GM12878 (cell line): ENCODE measurements around the gene PITPNM2. TPM values are rescaled to one million over a fixed set of nuclear protein-coding genes. Genes with fewer than 3 reads are reported as not detected.

Experiments used
- ATAC-seq: fragments of 200-7000 bp; cut with Tn5 transposase; 3 replicates; pipeline ENCODE4 v1.9.1; 2020; ENCODE audit warnings: mild to moderate bottlenecking, moderate library complexity
- BruUV-seq: library from RNA; stranded (reverse); fragments of 400-500 nt; replicated peaks from 2 replicates; lab custom pipeline; 2021; lab: Mats Ljungman, UMichigan
- CTCF ChIA-PET: fragments of 300-600 bp; sonication (Branson Sonifier 250); formaldehyde crosslinking; extraction: SDS; loops from one replicate; lab custom pipeline; 2021; ENCODE audit warnings: inconsistent platforms; lab: Yijun Ruan, JAX
- POLR2A ChIA-PET: fragments of 350-600 bp; formaldehyde crosslinking; extraction: SDS; loops from one replicate; lab custom pipeline; 2021; ENCODE audit warnings: inconsistent platforms; lab: Charles Lee
- RAD21 ChIA-PET: fragments of 300-600 bp; sonication (Branson Sonifier 250); formaldehyde crosslinking; loops from one replicate; lab custom pipeline; 2023; ENCODE audit warnings: antibody characterized with exemption; ENCODE audit not compliant: unreplicated experiment; lab: Charles Lee
- SMC1A ChIA-PET: fragments of 300-600 bp; sonication (Branson Sonifier 250); formaldehyde crosslinking; loops from one replicate; lab custom pipeline; 2023; ENCODE audit not compliant: unreplicated experiment, uncharacterized antibody; lab: Charles Lee
- DNase-seq: peaks from one replicate; pipeline ENCODE4 v3.0.0-alpha.2; 2011; ENCODE audit warnings: low read depth, low spot score
- FAIRE-seq: peaks from 3 replicates; lab custom pipeline; 2011; peaks lifted over from hg19 to GRCh38; lab: Jason Lieb, UNC
- H2AFZ ChIP-seq: 2 replicates; pipeline ENCODE4 v1.6.0; 2011; ENCODE audit warnings: low read depth, low read length, control low read depth; ENCODE audit not compliant: control insufficient read depth
- H3K27ac ChIP-seq: 2 replicates; pipeline ENCODE4 v1.5.1; 2011; ENCODE audit warnings: control low read depth; ENCODE audit not compliant: control insufficient read depth, insufficient read depth
- H3K27me3 ChIP-seq, 2 experiments: replicated peaks in 1 of 2; 2 replicates each; pipeline versions ENCODE4 v1.6.0 to v1.6.1; 2011; ENCODE audit warnings: low read length in 1 of 2; ENCODE audit not compliant: control insufficient read depth in 2 of 2, insufficient read depth in 2 of 2
- H3K36me3 ChIP-seq, 2 experiments: 2 replicates each; pipeline ENCODE4 v1.5.1; 2011; ENCODE audit warnings: low read length in 1 of 2; ENCODE audit not compliant: control insufficient read depth in 2 of 2, insufficient read depth in 2 of 2
- H3K4me1 ChIP-seq: 2 replicates; pipeline ENCODE4 v1.6.1; 2011; ENCODE audit warnings: mild to moderate bottlenecking, low read length, moderate library complexity, mixed read lengths; ENCODE audit not compliant: control insufficient read depth, insufficient read depth
- H3K4me2 ChIP-seq: 2 replicates; pipeline ENCODE4 v1.6.0; 2011; ENCODE audit warnings: control low read depth; ENCODE audit not compliant: control insufficient read depth, insufficient read depth
- H3K4me3 ChIP-seq: fragments of 200-600 bp; sonication (generic); 2 replicates; pipeline ENCODE4 v1.5.1; 2016
- H3K79me2 ChIP-seq: 2 replicates; pipeline ENCODE4 v1.6.0; 2011; ENCODE audit warnings: low read length; ENCODE audit not compliant: control insufficient read depth, insufficient read depth
- H3K9ac ChIP-seq: 2 replicates; pipeline ENCODE4 v1.8.0; 2011; ENCODE audit warnings: low read length, control low read depth, mixed read lengths; ENCODE audit not compliant: control insufficient read depth, insufficient read depth
- H3K9me3 ChIP-seq: replicated peaks from 3 replicates; pipeline ENCODE4 v1.5.1; 2011; ENCODE audit warnings: mild to moderate bottlenecking, low read length; ENCODE audit not compliant: control insufficient read depth, insufficient read depth
- H4K20me1 ChIP-seq: 2 replicates; pipeline ENCODE4 v1.6.0; 2011; ENCODE audit not compliant: control insufficient read depth, insufficient read depth
- CEBPB ChIP-seq, 2 experiments: fragments of 150-350 bp in 1 of 2; IDR thresholded peaks; 2 replicates each; pipeline ENCODE4 v1.6.1; 2012 to 2014; ENCODE audit warnings: low read depth in 2 of 2, low read length in 2 of 2, borderline replicate concordance in 1 of 2, inconsistent platforms in 1 of 2
- GABPA ChIP-seq: IDR thresholded peaks from 2 replicates; pipeline ENCODE4 v1.6.1; 2014; ENCODE audit warnings: antibody characterized with exemption, low read depth, mild to moderate bottlenecking, inconsistent platforms
- KDM1A ChIP-seq: fragments of 200-600 bp; sonication (generic); IDR thresholded peaks from 2 replicates; pipeline ENCODE4 v1.6.1; 2016; ENCODE audit warnings: borderline replicate concordance
- LARP7 ChIP-seq: fragments of 450-650 bp; IDR thresholded peaks from 2 replicates; pipeline ENCODE4 v1.6.1; 2017; ENCODE audit warnings: mild to moderate bottlenecking
- MTA2 ChIP-seq: fragments of 450-650 bp; IDR thresholded peaks from 2 replicates; pipeline ENCODE4 v1.6.1; 2016; ENCODE audit warnings: low read depth, mild to moderate bottlenecking, moderate library complexity
- MXI1 ChIP-seq: fragments of 150-350 bp; IDR thresholded peaks from 2 replicates; pipeline ENCODE4 v1.6.1; 2011; ENCODE audit warnings: low read depth, mild to moderate bottlenecking, inconsistent platforms, low read length, improper control_type of control experiment
- NFYA ChIP-seq: IDR thresholded peaks from 2 replicates; pipeline ENCODE4 v1.6.1; 2011; ENCODE audit warnings: low read depth, mild to moderate bottlenecking, low read length, improper control_type of control experiment, borderline replicate concordance
- PKNOX1 ChIP-seq: fragments of 450-650 bp; IDR thresholded peaks from 2 replicates; pipeline ENCODE4 v1.6.1; 2016; ENCODE audit warnings: mild to moderate bottlenecking
- PML ChIP-seq: IDR thresholded peaks from 2 replicates; pipeline ENCODE4 v1.6.1; 2012; ENCODE audit warnings: low read length, inconsistent platforms
- POU2F2 ChIP-seq: IDR thresholded peaks from 3 replicates; pipeline ENCODE4 v1.6.1; 2011; ENCODE audit warnings: low read depth, mild to moderate bottlenecking, low read length, borderline replicate concordance
- SP1 ChIP-seq: IDR thresholded peaks from one replicate; pipeline ENCODE4 v1.6.1; 2011; ENCODE audit warnings: low read depth, low read length
- SUZ12 ChIP-seq: fragments of 200-600 bp; sonication (generic); IDR thresholded peaks from one replicate; pipeline ENCODE4 v1.6.1; 2018; ENCODE audit warnings: antibody characterized with exemption, mild to moderate bottlenecking; ENCODE audit not compliant: unreplicated experiment
- WGBS: methylation state at CpG from one replicate; pipeline ENCODE4 v1.1.6; 2016; ENCODE audit warnings: low lambda C conversion rate; ENCODE audit not compliant: insufficient replicate concordance, insufficient coverage; ENCODE audit errors: missing lambda C conversion rate; 5-methylcytosine and 5-hydroxymethylcytosine counted together
- in situ Hi-C: fragments of 300-500 bp; cut with MboI; formaldehyde crosslinking; loops from 9 replicates; pipeline ENCODE4 v1.14.3; 2018; ENCODE audit warnings: mixed read lengths
- intact Hi-C: fragments of 100-400 bp; cut with micrococcal nuclease; formaldehyde crosslinking; loops from one replicate; pipeline ENCODE4 v1.14.2; 2022; ENCODE audit not compliant: unreplicated experiment
- polyA plus RNA-seq, 11 experiments: library from polyadenylated mRNA; depleted of rRNA in 4 of 11; unstranded in 6 of 11; stranded (reverse) in 5 of 11; fragments of >200 nt; fragmentation: Nextera tagmentation in 4 of 11; fragmentation: Illumina TruSeq in 1 of 11; extraction: Ambion mirVana in 4 of 11; extraction: Trizol in 1 of 11; gene quantifications; 1 replicate in 1 of 11; 2 replicates in 10 of 11; pipeline versions ENCODE4 v1.2.1 to v1.2.3, GENCODE V29; 2011 to 2016; ENCODE audit warnings: inconsistent platforms in 2 of 11, missing spikeins in 2 of 11, low read depth in 1 of 11
- total RNA-seq, 4 experiments: library from RNA; depleted of rRNA in 3 of 4; stranded (reverse); fragments of >200 nt in 3 of 4; fragmentation: Illumina TruSeq in 1 of 4; extraction: Trizol in 1 of 4; gene quantifications; 2 replicates each; pipeline versions ENCODE4 v1.2.1 to v1.2.3, GENCODE V29; 2013 to 2021

PITPNM2 gene
- total and polyA plus RNA-seq, 10 of the 15 experiments (the other 5 are each of a cell fraction or from before 2014, with no cell fraction given), result 0.03 to 1.0 (median 0.24) TPM; not detected in 1

- Histone ChIP-seq H4K20me1 (no peaks in the 10 kb centered on the region), H3K4me2 (no peak overlapping the region), H3K4me3 (no peak overlapping the region), H3K27me3 (no peaks in the 10 kb centered on the region), H3K9me3 (no peaks in the 10 kb centered on the region), H3K79me2 (no peaks in the 10 kb centered on the region), H3K9ac (no peak overlapping the region), H3K27ac (no peak overlapping the region), H3K4me1 (no peaks in the 10 kb centered on the region), H3K36me3 (no peaks in the 10 kb centered on the region), H2AFZ (no peak overlapping the region)
- ATAC-seq (no peak), DNase-seq (no peak), FAIRE-seq (no peak)
- in situ Hi-C loops, result no loop called here
- 85% methylated on average over 9 of the region's 9 CpGs for WGBS
- ChIA-PET RAD21 (no interaction called here), CTCF (interaction anchor here (0.6 kb wide), 1 partner anchor 317 kb away, joined by 3 read pairs; no protein-coding TSS in a partner anchor), SMC1A (no interaction called here), POLR2A (no interaction called here)
- TF ChIP-seq SUZ12, result no peak
- no peak for TF ChIP-seq LARP7
- no peak for TF ChIP-seq MXI1
- TF ChIP-seq CEBPB (IDR thresholded peaks at IDR 0.05; ENCODE audit: borderline replicate concordance in 1 of 2, low read depth in 2 of 2, low read length in 2 of 2), result no peak
- no peak for TF ChIP-seq MTA2
- TF ChIP-seq GABPA, result no peak
- no peak for TF ChIP-seq NFYA
- TF ChIP-seq SP1, result no peak
- no peak for TF ChIP-seq PML
- no peak for TF ChIP-seq KDM1A
- no peak for TF ChIP-seq PKNOX1
- TF ChIP-seq POU2F2, result no peak
- no TSS peak for BruUV-seq
- intact Hi-C loops, result no loop called here
Measured at GRCh38 chr12:123134271-123134671, 16.6 kb downstream of the PITPNM2 start.
